Measurements from ENCODE around the gene MGLL.

Gene MGLL

GRCh38 chr3:127822041-127822681, at the start of gene MGLL:
Gene MGLL (minus strand): TSS chr3:127822515. CDS start chr3:127822318, 197 bp downstream.
- no peak for DNase-seq

- DNase-seq = no peak
Observed at GRCh38 chr3:127870156-127870555, 47.8 kb upstream of the MGLL start.

GRCh38 chr3:127867986-127868385, 45.7 kb upstream of the MGLL start:
- no peak for DNase-seq

GRCh38 chr3:127867412-127867811, 45.1 kb upstream of the MGLL start:
- no peak for DNase-seq

- DNase-seq = no peak
Observed at GRCh38 chr3:127865941-127866340, 43.6 kb upstream of the MGLL start.

GRCh38 chr3:127860211-127860696, 37.9 kb upstream of the MGLL start:
- no peak for DNase-seq

GRCh38 chr3:127859730-127860129, 37.4 kb upstream of the MGLL start:
- DNase-seq = no peak

- DNase-seq = no peak
Observed at GRCh38 chr3:127858937-127859336, 36.6 kb upstream of the MGLL start.

- no peak for DNase-seq
Observed at GRCh38 chr3:127858521-127858920, 36.2 kb upstream of the MGLL start.

- no peak for DNase-seq
Observed at GRCh38 chr3:127857333-127857732, 35.0 kb upstream of the MGLL start.

- DNase-seq = no peak
Observed at GRCh38 chr3:127856801-127857200, 34.5 kb upstream of the MGLL start.

GRCh38 chr3:127855246-127855645, 32.9 kb upstream of the MGLL start:
- no peak for DNase-seq

- no peak for DNase-seq
Observed at GRCh38 chr3:127853681-127854080, 31.4 kb upstream of the MGLL start.

GRCh38 chr3:127851899-127852298, 29.6 kb upstream of the MGLL start:
- no peak for DNase-seq

GRCh38 chr3:127849368-127849767, 27.1 kb upstream of the MGLL start:
- no peak for DNase-seq

- no peak for DNase-seq
Observed at GRCh38 chr3:127848131-127849129, 26.1 kb upstream of the MGLL start.

- no peak for DNase-seq
Observed at GRCh38 chr3:127847236-127847720, 25.0 kb upstream of the MGLL start.

- DNase-seq = no peak
Observed at GRCh38 chr3:127846576-127846975, 24.3 kb upstream of the MGLL start.

GRCh38 chr3:127844326-127844942, 22.1 kb upstream of the MGLL start:
- no peak for DNase-seq

GRCh38 chr3:127840671-127841070, 18.4 kb upstream of the MGLL start:
- DNase-seq = no peak

- no peak for DNase-seq
Observed at GRCh38 chr3:127839099-127839498, 16.8 kb upstream of the MGLL start.

GRCh38 chr3:127835993-127836882, 13.9 kb upstream of the MGLL start:
- no peak for DNase-seq
